DMS53 treated with DMSO at 0.1 percent for 48 hours (cell line): ENCODE data around the gene FRMD4A.

ENCODE experiments used
- DNase-seq: peaks from one replicate; lab custom pipeline; 2025; ENCODE audit not compliant: unreplicated experiment; lab: John Stamatoyannopoulos, UW

Gene FRMD4A

GRCh38 chr10:13994932-13995331, 335.8 kb downstream of the FRMD4A start:
- DNase-seq: no peak

- no peak for DNase-seq
Measured at GRCh38 chr10:13993673-13994089, 337.0 kb downstream of the FRMD4A start.

GRCh38 chr10:13993169-13993568, 337.6 kb downstream of the FRMD4A start:
- no peak for DNase-seq

- no peak for DNase-seq
Measured at GRCh38 chr10:13991353-13991752, 339.4 kb downstream of the FRMD4A start.

- no peak for DNase-seq
Measured at GRCh38 chr10:13990946-13991345, 339.8 kb downstream of the FRMD4A start.

GRCh38 chr10:13990392-13990805, 340.3 kb downstream of the FRMD4A start:
- DNase-seq: no peak

GRCh38 chr10:13989616-13990015, 341.1 kb downstream of the FRMD4A start:
- no peak for DNase-seq

- DNase-seq: peak; percentile 18
Measured at GRCh38 chr10:13987446-13987845, 343.3 kb downstream of the FRMD4A start.

- DNase-seq: no peak
Measured at GRCh38 chr10:13984647-13985155, 346.0 kb downstream of the FRMD4A start.

- no peak for DNase-seq
Measured at GRCh38 chr10:13983035-13983434, 347.7 kb downstream of the FRMD4A start.

- no peak for DNase-seq
Measured at GRCh38 chr10:13978533-13979115, 352.1 kb downstream of the FRMD4A start.

- DNase-seq: no peak
Measured at GRCh38 chr10:13977861-13978532, 352.7 kb downstream of the FRMD4A start.

- DNase-seq: no peak
Measured at GRCh38 chr10:13973742-13974141, 357.0 kb downstream of the FRMD4A start.

- DNase-seq: no peak
Measured at GRCh38 chr10:13972609-13973008, 358.1 kb downstream of the FRMD4A start.

- DNase-seq: no peak
Measured at GRCh38 chr10:13971601-13972475, 358.9 kb downstream of the FRMD4A start.

- DNase-seq: no peak
Measured at GRCh38 chr10:13970957-13971353, 359.8 kb downstream of the FRMD4A start.

GRCh38 chr10:13970236-13970956, 360.3 kb downstream of the FRMD4A start:
- DNase-seq: no peak

GRCh38 chr10:13969792-13970140, 361.0 kb downstream of the FRMD4A start:
- DNase-seq: no peak

- no peak for DNase-seq
Measured at GRCh38 chr10:13969118-13969791, 361.5 kb downstream of the FRMD4A start.

GRCh38 chr10:13961853-13962252, 368.9 kb downstream of the FRMD4A start:
- DNase-seq: no peak

GRCh38 chr10:13961097-13961496, 369.6 kb downstream of the FRMD4A start:
- no peak for DNase-seq
